ENCODE measurements around the gene OR2T3. TPM values are rescaled to one million over a fixed set of nuclear protein-coding genes. Genes with fewer than 3 reads are reported as not detected.
"Not testable (repeated sequence)": the region's sequence is repeated elsewhere in the genome, so short reads cannot be mapped to it uniquely, and the experiment has no call there.

The OR2T3 gene
- not detected for total RNA-seq
- polyA plus RNA-seq, result 0.11 TPM
- long read RNA-seq, donor 1, result 0 reads
- long read RNA-seq, donor 2, result 0 reads
- long read RNA-seq, donor 3, result 0 reads
- long read RNA-seq, donor 4, result 0 reads
- long read RNA-seq, donor 5, result 0 reads
- long read RNA-seq, donor 6, result 0 reads
- long read RNA-seq, donor 7, result 0 reads
- long read RNA-seq, donor 8, result 0 reads
- long read RNA-seq, donor 9, result 0 reads
- long read RNA-seq, donor 10, result 0 reads

GRCh38 chr1:248473051-248473450 lies at the start of gene OR2T3:
Gene OR2T3, plus strand, starts transcription at chr1:248473351. Its CDS starts 0 bp downstream, at chr1:248473351.
- not testable (repeated sequence) for H3K27me3 ChIP-seq (ENCODE audit: control insufficient read depth in 2 of 2, insufficient read depth in 1 of 2, low read length in 1 of 2); DNase-seq (ENCODE audit: low read depth in 6 of 9, low spot score in 9 of 9); H3K9me3 ChIP-seq (ENCODE audit: control insufficient read depth in 2 of 2, insufficient read depth in 1 of 2, low read length in 1 of 2); H3K4me1 ChIP-seq (ENCODE audit: control insufficient read depth in 2 of 2, insufficient read depth in 2 of 2, low read length in 2 of 2); H3K27ac ChIP-seq (ENCODE audit: low read depth in 1 of 2, low read length in 1 of 2); H3K36me3 ChIP-seq (ENCODE audit: control insufficient read depth in 2 of 2, insufficient read depth in 2 of 2, low read length in 1 of 2); H3K4me3 ChIP-seq (ENCODE audit: low read length in 2 of 2)
- 91% methylated on average over 2 of the region's 2 CpGs for WGBS

- H3K27ac ChIP-seq (ENCODE audit: low read depth in 1 of 2, low read length in 1 of 2), result not testable (repeated sequence)
Measured at GRCh38 chr1:248427526-248428191, 45.5 kb upstream of the OR2T3 start.

GRCh38 chr1:248428192-248428533 lies 45.0 kb upstream of the OR2T3 start:
- H3K27me3 ChIP-seq (ENCODE audit: control insufficient read depth in 2 of 2, insufficient read depth in 1 of 2, low read length in 1 of 2); H3K4me3 ChIP-seq (ENCODE audit: low read length in 2 of 2); H3K4me1 ChIP-seq (ENCODE audit: control insufficient read depth in 2 of 2, insufficient read depth in 2 of 2, low read length in 2 of 2); H3K9me3 ChIP-seq (ENCODE audit: control insufficient read depth in 2 of 2, insufficient read depth in 1 of 2, low read length in 1 of 2); DNase-seq (ENCODE audit: low read depth in 6 of 9, low spot score in 9 of 9); H3K27ac ChIP-seq (ENCODE audit: low read depth in 1 of 2, low read length in 1 of 2); H3K36me3 ChIP-seq (ENCODE audit: control insufficient read depth in 2 of 2, insufficient read depth in 2 of 2, low read length in 1 of 2): not testable (repeated sequence)
- 89% methylated on average over 3 of the region's 3 CpGs for WGBS

More at GRCh38 chr1:248427526-248428191, 45.5 kb upstream of the OR2T3 start:
- H3K4me1 ChIP-seq (ENCODE audit: control insufficient read depth in 2 of 2, insufficient read depth in 2 of 2, low read length in 2 of 2); H3K4me3 ChIP-seq (ENCODE audit: low read length in 2 of 2); H3K27me3 ChIP-seq (ENCODE audit: control insufficient read depth in 2 of 2, insufficient read depth in 1 of 2, low read length in 1 of 2); H3K36me3 ChIP-seq (ENCODE audit: control insufficient read depth in 2 of 2, insufficient read depth in 2 of 2, low read length in 1 of 2); H3K9me3 ChIP-seq (ENCODE audit: control insufficient read depth in 2 of 2, insufficient read depth in 1 of 2, low read length in 1 of 2); DNase-seq (ENCODE audit: low read depth in 6 of 9, low spot score in 9 of 9): not testable (repeated sequence)
- 75% methylated on average over 3 of the region's 3 CpGs for WGBS

GRCh38 chr1:248431683-248432082 lies 41.5 kb upstream of the OR2T3 start:
- H3K27me3 ChIP-seq (ENCODE audit: control insufficient read depth in 2 of 2, insufficient read depth in 1 of 2, low read length in 1 of 2); H3K27ac ChIP-seq (ENCODE audit: low read depth in 1 of 2, low read length in 1 of 2); H3K36me3 ChIP-seq (ENCODE audit: control insufficient read depth in 2 of 2, insufficient read depth in 2 of 2, low read length in 1 of 2); H3K4me3 ChIP-seq (ENCODE audit: low read length in 2 of 2); H3K9me3 ChIP-seq (ENCODE audit: control insufficient read depth in 2 of 2, insufficient read depth in 1 of 2, low read length in 1 of 2); H3K4me1 ChIP-seq (ENCODE audit: control insufficient read depth in 2 of 2, insufficient read depth in 2 of 2, low read length in 2 of 2); DNase-seq (ENCODE audit: low read depth in 6 of 9, low spot score in 9 of 9): not testable (repeated sequence)
- 85% methylated on average over 11 of the region's 11 CpGs for WGBS

- not testable (repeated sequence) for H3K27me3 ChIP-seq (ENCODE audit: control insufficient read depth in 2 of 2, insufficient read depth in 1 of 2, low read length in 1 of 2); H3K36me3 ChIP-seq (ENCODE audit: control insufficient read depth in 2 of 2, insufficient read depth in 2 of 2, low read length in 1 of 2); DNase-seq (ENCODE audit: low read depth in 6 of 9, low spot score in 9 of 9); H3K4me1 ChIP-seq (ENCODE audit: control insufficient read depth in 2 of 2, insufficient read depth in 2 of 2, low read length in 2 of 2); H3K4me3 ChIP-seq (ENCODE audit: low read length in 2 of 2); H3K9me3 ChIP-seq (ENCODE audit: control insufficient read depth in 2 of 2, insufficient read depth in 1 of 2, low read length in 1 of 2); H3K27ac ChIP-seq (ENCODE audit: low read depth in 1 of 2, low read length in 1 of 2)
- WGBS, result 67% methylated on average over 4 of the region's 4 CpGs
Measured at GRCh38 chr1:248432201-248432600, 41.0 kb upstream of the OR2T3 start.

- not testable (repeated sequence) for H3K4me3 ChIP-seq (ENCODE audit: low read length in 2 of 2); H3K4me1 ChIP-seq (ENCODE audit: control insufficient read depth in 2 of 2, insufficient read depth in 2 of 2, low read length in 2 of 2); H3K27me3 ChIP-seq (ENCODE audit: control insufficient read depth in 2 of 2, insufficient read depth in 1 of 2, low read length in 1 of 2); H3K27ac ChIP-seq (ENCODE audit: low read depth in 1 of 2, low read length in 1 of 2); H3K36me3 ChIP-seq (ENCODE audit: control insufficient read depth in 2 of 2, insufficient read depth in 2 of 2, low read length in 1 of 2); H3K9me3 ChIP-seq (ENCODE audit: control insufficient read depth in 2 of 2, insufficient read depth in 1 of 2, low read length in 1 of 2); DNase-seq (ENCODE audit: low read depth in 6 of 9, low spot score in 9 of 9)
- WGBS, result 97% methylated on average over 31 of the region's 38 CpGs
Measured at GRCh38 chr1:248433811-248434415, 39.2 kb upstream of the OR2T3 start.

- not testable (repeated sequence) for H3K4me3 ChIP-seq (ENCODE audit: low read length in 2 of 2); H3K27ac ChIP-seq (ENCODE audit: low read depth in 1 of 2, low read length in 1 of 2); H3K36me3 ChIP-seq (ENCODE audit: control insufficient read depth in 2 of 2, insufficient read depth in 2 of 2, low read length in 1 of 2); H3K27me3 ChIP-seq (ENCODE audit: control insufficient read depth in 2 of 2, insufficient read depth in 1 of 2, low read length in 1 of 2); H3K4me1 ChIP-seq (ENCODE audit: control insufficient read depth in 2 of 2, insufficient read depth in 2 of 2, low read length in 2 of 2); DNase-seq (ENCODE audit: low read depth in 6 of 9, low spot score in 9 of 9); H3K9me3 ChIP-seq (ENCODE audit: control insufficient read depth in 2 of 2, insufficient read depth in 1 of 2, low read length in 1 of 2)
- WGBS, result 98% methylated on average over 4 of the region's 6 CpGs
Measured at GRCh38 chr1:248434913-248435312, 38.2 kb upstream of the OR2T3 start.

GRCh38 chr1:248436303-248436702 lies 36.8 kb upstream of the OR2T3 start:
- not testable (repeated sequence) for H3K27ac ChIP-seq (ENCODE audit: low read depth in 1 of 2, low read length in 1 of 2); H3K4me3 ChIP-seq (ENCODE audit: low read length in 2 of 2); H3K4me1 ChIP-seq (ENCODE audit: control insufficient read depth in 2 of 2, insufficient read depth in 2 of 2, low read length in 2 of 2); H3K36me3 ChIP-seq (ENCODE audit: control insufficient read depth in 2 of 2, insufficient read depth in 2 of 2, low read length in 1 of 2); H3K27me3 ChIP-seq (ENCODE audit: control insufficient read depth in 2 of 2, insufficient read depth in 1 of 2, low read length in 1 of 2); DNase-seq (ENCODE audit: low read depth in 6 of 9, low spot score in 9 of 9); H3K9me3 ChIP-seq (ENCODE audit: control insufficient read depth in 2 of 2, insufficient read depth in 1 of 2, low read length in 1 of 2)
- WGBS, result 97% methylated on average over 3 of the region's 3 CpGs

GRCh38 chr1:248438668-248439067 lies 34.5 kb upstream of the OR2T3 start:
- H3K4me3 ChIP-seq (ENCODE audit: low read length in 2 of 2); H3K4me1 ChIP-seq (ENCODE audit: control insufficient read depth in 2 of 2, insufficient read depth in 2 of 2, low read length in 2 of 2); H3K27ac ChIP-seq (ENCODE audit: low read depth in 1 of 2, low read length in 1 of 2); H3K27me3 ChIP-seq (ENCODE audit: control insufficient read depth in 2 of 2, insufficient read depth in 1 of 2, low read length in 1 of 2); DNase-seq (ENCODE audit: low read depth in 6 of 9, low spot score in 9 of 9); H3K9me3 ChIP-seq (ENCODE audit: control insufficient read depth in 2 of 2, insufficient read depth in 1 of 2, low read length in 1 of 2); H3K36me3 ChIP-seq (ENCODE audit: control insufficient read depth in 2 of 2, insufficient read depth in 2 of 2, low read length in 1 of 2): not testable (repeated sequence)
- WGBS, result 88% methylated on average over 1 of the region's 1 CpG

Data from thymus (tissue), 14 donors.